Activated CD4-positive, alpha-beta T cell treated with anti-CD3 and anti-CD28 coated beads for 36 hours (primary cell): ENCODE data around the gene AQP3. TPM values are rescaled to one million over a fixed set of nuclear protein-coding genes. Genes with fewer than 3 reads are reported as not detected.
"Not testable (repeated sequence)": the region's sequence is repeated elsewhere in the genome, so short reads cannot be mapped to it uniquely, and the experiment has no call there.

ENCODE experiments used
- ATAC-seq: fragments of 200-7000 bp; cut with Tn5 transposase; one replicate; pipeline ENCODE4 v1.10.0; 2021; ENCODE audit warnings: mild to moderate bottlenecking, moderate library complexity
- CTCF ChIA-PET: fragments of 350-600 bp; sonication (Branson Sonifier 250); formaldehyde crosslinking; loops from one replicate; lab custom pipeline; 2021; ENCODE audit warnings: antibody characterized with exemption; lab: Charles Lee
- POLR2A ChIA-PET: fragments of 350-600 bp; sonication (Branson Sonifier 250); formaldehyde crosslinking; loops from one replicate; lab custom pipeline; 2021; ENCODE audit warnings: antibody characterized with exemption, inconsistent platforms; lab: Charles Lee
- DNase-seq: peaks from one replicate; pipeline ENCODE4 v3.0.0-alpha.2; 2020
- H3K27ac Mint-ChIP-seq: one replicate; pipeline ENCODE4 v1.8.0; 2021; ENCODE audit warnings: mixed read lengths
- H3K27me3 Mint-ChIP-seq: one replicate; pipeline ENCODE4 v1.8.0; 2021; ENCODE audit warnings: mixed read lengths
- H3K36me3 Mint-ChIP-seq: one replicate; pipeline ENCODE4 v1.8.0; 2021; ENCODE audit warnings: low read depth, mixed read lengths
- H3K4me1 Mint-ChIP-seq: one replicate; pipeline ENCODE4 v1.8.0; 2021; ENCODE audit warnings: mixed read lengths
- H3K4me3 Mint-ChIP-seq: one replicate; pipeline ENCODE4 v1.8.0; 2021; ENCODE audit warnings: mild to moderate bottlenecking, moderate library complexity, mixed read lengths
- H3K9me3 Mint-ChIP-seq: one replicate; pipeline ENCODE4 v1.8.0; 2021; ENCODE audit warnings: low read depth, mixed read lengths
- intact Hi-C, 2 experiments: fragments of 100-400 bp; cut with DNase I in 1 of 2; cut with micrococcal nuclease in 1 of 2; formaldehyde crosslinking; loops; one replicate each; pipeline versions ENCODE4 v1.14.2 to v1.15.1; 2022 to 2024; cut with DNase I, micrococcal nuclease
- total RNA-seq, 2 experiments: library from RNA; stranded (reverse); gene quantifications; one replicate each; pipeline ENCODE4 v1.2.3, GENCODE V29; 2021

AQP3 gene
- total RNA-seq, 2 experiments from 2014 or later = 8.5 to 11.3 TPM

DNA sequence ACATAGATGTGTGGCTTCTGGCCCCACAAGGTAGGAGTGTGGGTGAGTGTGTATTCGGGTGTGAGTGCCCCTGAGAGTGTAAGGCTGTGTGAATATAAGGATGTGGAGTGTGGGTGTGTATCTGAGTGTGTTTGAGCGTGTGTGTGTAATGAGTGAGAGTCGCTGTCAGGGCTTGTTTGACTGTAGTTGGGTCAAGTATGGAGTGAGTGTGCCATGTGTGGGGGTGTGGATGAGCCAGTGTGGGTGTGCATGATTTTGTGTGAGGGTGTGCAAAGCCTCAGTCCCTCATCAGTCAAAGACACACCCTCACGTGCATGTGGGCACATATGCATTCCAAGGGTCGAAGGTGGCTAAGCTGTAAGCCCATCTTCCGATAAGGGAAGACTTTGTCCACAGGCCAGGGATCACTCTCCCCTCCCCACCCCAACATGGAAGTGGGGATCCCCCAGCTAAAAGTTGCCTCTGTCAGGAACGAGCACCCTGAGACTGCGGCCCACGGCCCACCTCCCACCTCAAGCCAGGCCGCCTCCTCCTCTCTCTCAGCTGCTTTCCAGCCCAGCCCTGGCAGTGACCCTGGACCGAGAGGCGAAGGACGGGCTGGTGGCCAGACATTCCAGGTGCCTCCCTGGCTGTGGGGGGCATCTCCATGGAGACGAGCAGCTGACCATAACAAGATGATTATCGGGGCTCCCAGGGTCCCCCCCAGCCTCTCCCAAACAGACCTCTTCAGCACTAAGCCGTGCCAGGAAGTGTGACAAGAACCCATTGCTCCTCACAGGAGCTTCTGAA lies 12.9 kb downstream of the AQP3 start:
- no peak for ATAC-seq
- no peak for DNase-seq
- no peak overlapping the region for H3K27ac Mint-ChIP-seq
- CTCF ChIA-PET = interaction anchor here (1.0 to 5.4 kb wide), 7 partner anchors 12 to 175 kb away, joined by 3 to 34 read pairs (median 3); partner anchors contain the start of genes AQP3 and NOL6
- POLR2A ChIA-PET = interaction anchor here (0.7 kb wide), 1 partner anchor 146 kb away, joined by 3 read pairs; no protein-coding TSS in a partner anchor
- intact Hi-C loops = no loop called here
- no peaks in the 10 kb centered on the region for H3K36me3 Mint-ChIP-seq
- H3K4me1 Mint-ChIP-seq = peaks cover 12% of the 10 kb centered on the region
- H3K27me3 Mint-ChIP-seq = no peaks in the 10 kb centered on the region
- H3K4me3 Mint-ChIP-seq = no peak overlapping the region
- H3K9me3 Mint-ChIP-seq = no peaks in the 10 kb centered on the region

DNA sequence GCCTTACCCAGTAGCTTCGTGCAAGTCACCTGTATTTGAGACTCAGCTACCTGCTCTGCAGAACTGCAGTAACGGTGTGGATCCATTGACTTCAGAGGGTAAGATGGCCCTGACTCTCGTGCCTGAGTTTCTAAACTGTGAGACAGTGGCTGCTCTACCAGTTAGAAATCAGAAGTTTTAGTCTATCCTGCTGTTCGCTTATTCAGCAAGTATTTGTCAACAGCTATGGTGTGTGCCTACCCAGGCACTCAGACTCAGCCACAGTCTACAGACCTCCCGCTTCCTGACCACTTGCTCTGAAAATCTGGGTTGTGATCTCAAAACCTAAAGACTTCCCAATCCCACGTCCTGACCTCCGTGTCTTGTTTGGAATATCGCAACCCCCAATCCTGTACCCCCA lies 13.5 kb downstream of the AQP3 start:
- H3K27me3 Mint-ChIP-seq = no peaks in the 10 kb centered on the region
- DNase-seq (no peak), ATAC-seq (no peak)
- no peaks in the 10 kb centered on the region for H3K9me3 Mint-ChIP-seq
- H3K4me1 Mint-ChIP-seq = peaks cover 12% of the 10 kb centered on the region
- intact Hi-C loops = no loop called here
- CTCF ChIA-PET = interaction anchor here (0.8 to 5.4 kb wide), 4 partner anchors 18 to 40 kb away, joined by 3 to 34 read pairs (median 6); partner anchors contain the start of gene NOL6
- no peak overlapping the region for H3K27ac Mint-ChIP-seq
- H3K36me3 Mint-ChIP-seq = no peaks in the 10 kb centered on the region
- H3K4me3 Mint-ChIP-seq = no peak overlapping the region
- POLR2A ChIA-PET = no interaction called here

DNA sequence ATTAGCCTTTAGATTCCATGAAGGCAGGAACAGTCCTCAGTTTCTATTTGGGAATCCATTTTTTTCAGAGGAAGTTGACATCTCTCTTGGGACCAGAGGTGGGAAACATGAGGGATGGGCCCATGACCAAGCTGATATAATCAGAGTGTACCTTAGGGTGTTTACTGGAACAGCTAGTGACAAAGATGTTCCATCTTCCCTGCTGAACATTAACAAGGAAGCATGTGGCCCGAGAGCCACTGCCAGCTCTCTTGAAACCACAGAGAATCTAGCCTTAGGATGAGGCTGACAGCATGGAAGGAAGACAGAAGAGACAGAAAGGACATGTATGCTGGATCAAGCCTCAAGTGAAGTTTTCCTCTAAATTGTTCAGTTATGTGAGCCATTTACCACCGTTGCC lies 16.0 kb downstream of the AQP3 start:
- Mint-ChIP-seq H3K27ac (peak overlapping the region; percentile 26), H3K4me1 (peaks cover 9% of the 10 kb centered on the region), H3K36me3 (no peaks in the 10 kb centered on the region), H3K27me3 (no peaks in the 10 kb centered on the region), H3K9me3 (no peaks in the 10 kb centered on the region), H3K4me3 (no peak overlapping the region)
- no peak for DNase-seq
- intact Hi-C loops = no loop called here
- POLR2A ChIA-PET = no interaction called here
- ATAC-seq = no peak
- CTCF ChIA-PET = interaction anchor here (0.8 to 5.4 kb wide), 3 partner anchors 16 to 36 kb away, joined by 3 to 34 read pairs (median 5); no protein-coding TSS in a partner anchor

DNA sequence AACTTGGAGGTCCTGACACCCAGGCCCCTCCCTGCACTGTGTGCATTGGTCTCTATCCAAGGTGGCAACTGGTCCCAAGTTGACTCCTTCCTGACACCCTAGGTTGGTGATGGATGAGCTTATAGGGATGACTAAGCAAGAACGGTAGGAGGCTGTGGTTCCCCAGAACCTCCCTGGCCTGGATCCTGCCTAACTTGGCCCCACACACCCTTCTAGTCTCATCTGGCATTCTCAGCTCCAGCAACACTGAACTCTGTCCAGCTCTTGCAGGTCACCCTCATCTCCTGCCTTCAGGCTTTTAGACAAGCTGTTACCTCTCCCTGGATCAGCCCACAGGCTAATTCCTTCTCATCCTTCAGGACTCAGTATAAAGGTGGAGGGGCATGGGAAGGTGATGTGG lies 16.5 kb downstream of the AQP3 start:
- H3K27ac Mint-ChIP-seq = no peak overlapping the region
- H3K9me3 Mint-ChIP-seq = no peaks in the 10 kb centered on the region
- ATAC-seq (peak; percentile 47), DNase-seq (no peak)
- no peaks in the 10 kb centered on the region for H3K27me3 Mint-ChIP-seq
- ChIA-PET POLR2A (no interaction called here), CTCF (interaction anchor here (0.8 to 5.4 kb wide), 4 partner anchors 16 to 37 kb away, joined by 3 to 34 read pairs (median 4); no protein-coding TSS in a partner anchor)
- peaks cover 9% of the 10 kb centered on the region for H3K4me1 Mint-ChIP-seq
- H3K4me3 Mint-ChIP-seq = no peak overlapping the region
- intact Hi-C loops = no loop called here
- H3K36me3 Mint-ChIP-seq = no peaks in the 10 kb centered on the region

DNA sequence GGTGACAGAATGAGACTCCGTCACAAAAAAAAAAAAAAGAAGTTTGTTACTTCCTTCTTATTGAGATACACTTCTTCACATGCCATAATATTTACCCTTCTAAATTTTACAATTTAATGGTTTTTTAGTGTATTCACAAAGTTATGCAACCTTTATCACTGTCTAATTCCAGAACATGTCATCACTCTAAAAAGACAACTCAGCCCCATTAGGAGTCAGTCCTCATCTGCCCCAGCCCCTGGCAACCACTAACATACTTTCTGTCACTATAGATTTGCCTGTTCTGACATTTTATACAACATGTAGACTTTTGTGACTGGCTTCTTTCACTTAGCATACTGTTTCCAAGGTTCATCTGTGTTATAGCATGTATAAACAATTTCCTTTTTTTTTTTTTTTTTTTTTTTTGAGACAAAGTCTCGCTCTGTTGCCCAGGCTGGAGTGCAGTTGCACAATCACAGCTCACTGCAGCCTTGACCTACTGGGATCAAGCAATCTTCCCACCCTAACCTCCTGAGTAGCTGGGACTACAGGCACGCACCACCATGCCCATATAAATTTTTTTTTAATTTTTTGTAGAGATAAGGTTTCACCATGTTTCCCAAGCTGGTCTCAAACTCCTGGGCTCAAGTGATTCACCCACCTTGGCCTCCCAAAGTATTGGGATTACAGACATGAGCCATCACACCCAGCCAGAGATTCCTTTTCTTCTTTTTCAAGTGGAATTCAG lies 18.0 kb downstream of the AQP3 start:
- no peaks in the 10 kb centered on the region for H3K36me3 Mint-ChIP-seq
- no peak overlapping the region for H3K27ac Mint-ChIP-seq
- no peak for DNase-seq
- no peaks in the 10 kb centered on the region for H3K27me3 Mint-ChIP-seq
- intact Hi-C loops = no loop called here
- CTCF ChIA-PET = interaction anchor here (1.2 kb wide), 1 partner anchor 15 kb away, joined by 7 read pairs; no protein-coding TSS in a partner anchor
- ATAC-seq = no peak
- H3K4me1 Mint-ChIP-seq = peaks cover 9% of the 10 kb centered on the region
- H3K9me3 Mint-ChIP-seq = no peaks in the 10 kb centered on the region
- no peak overlapping the region for H3K4me3 Mint-ChIP-seq
- POLR2A ChIA-PET = no interaction called here

DNA sequence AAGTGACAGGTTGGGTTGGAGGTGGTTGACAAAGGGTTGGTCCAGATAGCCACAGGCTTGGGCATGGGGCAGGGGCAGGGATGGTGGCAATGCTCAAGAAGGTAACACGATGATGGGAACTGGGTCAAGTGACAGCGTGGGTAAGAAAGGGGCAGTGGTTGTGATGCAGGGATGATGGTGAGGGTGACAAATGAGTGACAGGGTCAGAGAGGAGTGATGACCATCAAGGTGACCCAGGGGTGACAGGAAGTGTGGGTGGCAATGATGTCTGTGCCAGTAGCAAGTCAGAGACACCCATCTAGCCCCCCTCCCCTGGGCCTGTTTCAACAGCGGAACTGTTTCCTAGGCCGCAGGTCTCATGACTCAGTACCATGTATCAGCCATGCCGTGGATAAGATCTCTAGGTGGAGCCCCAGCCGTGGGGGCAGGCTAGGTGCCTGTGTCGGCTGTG lies 20.5 kb downstream of the AQP3 start:
- ATAC-seq = peak; percentile 64
- ChIA-PET POLR2A (no interaction called here), CTCF (no interaction called here)
- Mint-ChIP-seq H3K36me3 (no peaks in the 10 kb centered on the region), H3K27ac (no peak overlapping the region), H3K4me1 (peaks cover 7% of the 10 kb centered on the region), H3K9me3 (no peaks in the 10 kb centered on the region), H3K27me3 (no peaks in the 10 kb centered on the region), H3K4me3 (no peak overlapping the region)
- peak; percentile 22 for DNase-seq
- intact Hi-C loops = no loop called here

DNA sequence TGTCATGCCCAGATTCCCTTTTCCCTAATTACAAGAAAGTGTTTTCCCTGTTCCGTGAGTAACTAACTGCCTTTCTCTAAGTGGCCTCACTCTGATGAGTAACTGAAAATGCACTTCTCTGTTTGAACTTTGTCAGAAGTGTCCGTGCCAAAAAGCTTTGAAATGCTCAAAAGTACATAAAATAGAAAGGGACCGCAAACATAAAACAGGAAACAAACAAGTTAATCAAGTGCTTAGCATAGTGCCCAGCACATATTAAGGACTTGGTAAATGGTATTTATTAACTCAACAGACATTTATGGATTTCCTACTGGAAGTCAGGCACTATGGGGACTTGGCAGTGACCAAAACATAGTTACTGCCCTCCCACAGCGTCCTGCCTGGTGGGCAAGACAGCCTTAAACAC lies 22.3 kb downstream of the AQP3 start:
- intact Hi-C loops = no loop called here
- Mint-ChIP-seq H3K4me1 (no peaks in the 10 kb centered on the region), H3K36me3 (no peaks in the 10 kb centered on the region), H3K27me3 (no peaks in the 10 kb centered on the region), H3K9me3 (no peaks in the 10 kb centered on the region), H3K4me3 (no peak overlapping the region), H3K27ac (no peak overlapping the region)
- POLR2A ChIA-PET = no interaction called here
- no peak for DNase-seq
- CTCF ChIA-PET = no interaction called here
- no peak for ATAC-seq

DNA sequence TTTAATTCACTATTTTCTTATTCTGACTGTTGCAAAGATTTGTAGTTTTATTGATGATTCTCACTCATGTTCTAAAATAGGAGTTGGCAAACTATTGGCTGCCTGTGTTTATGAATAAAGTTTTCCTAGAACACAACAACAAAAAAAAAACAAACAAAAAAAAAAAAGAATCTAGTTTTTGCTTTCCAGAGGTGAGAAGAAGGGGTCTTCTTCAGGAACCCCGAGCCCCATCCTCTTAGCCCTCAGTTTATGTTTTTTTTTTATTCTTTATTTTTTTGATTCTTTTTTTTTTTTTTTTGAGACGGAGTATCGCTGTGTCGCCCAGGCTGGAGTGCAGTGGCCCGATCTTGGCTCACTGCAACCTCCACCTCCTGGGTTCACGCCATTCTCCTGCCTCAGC lies 22.9 kb downstream of the AQP3 start:
- H3K4me3 Mint-ChIP-seq, H3K27ac Mint-ChIP-seq, ATAC-seq, H3K9me3 Mint-ChIP-seq, DNase-seq, H3K4me1 Mint-ChIP-seq, CTCF ChIA-PET, H3K27me3 Mint-ChIP-seq, H3K36me3 Mint-ChIP-seq, intact Hi-C loops, POLR2A ChIA-PET: not testable (repeated sequence)

DNA sequence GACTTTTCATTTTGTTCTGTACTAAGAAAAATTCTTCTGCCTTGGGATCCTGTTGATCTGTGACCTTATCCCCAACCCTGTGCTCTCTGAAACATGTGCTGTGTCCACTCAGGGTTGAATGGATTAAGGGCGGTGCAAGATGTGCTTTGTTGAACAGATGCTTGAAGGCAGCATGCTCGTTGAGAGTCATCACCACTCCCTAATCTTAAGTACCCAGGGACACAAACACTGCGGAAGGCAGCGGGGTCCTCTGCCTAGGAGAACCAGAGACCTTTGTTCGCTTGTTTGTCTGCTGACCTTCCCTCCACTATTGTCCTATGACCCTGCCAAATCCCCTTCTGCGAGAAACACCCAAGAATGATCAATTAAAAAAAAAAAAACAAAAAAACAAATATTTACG lies 23.4 kb downstream of the AQP3 start:
- intact Hi-C loops, DNase-seq, POLR2A ChIA-PET, H3K27me3 Mint-ChIP-seq, H3K36me3 Mint-ChIP-seq, ATAC-seq, CTCF ChIA-PET, H3K4me3 Mint-ChIP-seq, H3K4me1 Mint-ChIP-seq, H3K27ac Mint-ChIP-seq, H3K9me3 Mint-ChIP-seq: not testable (repeated sequence)

DNA sequence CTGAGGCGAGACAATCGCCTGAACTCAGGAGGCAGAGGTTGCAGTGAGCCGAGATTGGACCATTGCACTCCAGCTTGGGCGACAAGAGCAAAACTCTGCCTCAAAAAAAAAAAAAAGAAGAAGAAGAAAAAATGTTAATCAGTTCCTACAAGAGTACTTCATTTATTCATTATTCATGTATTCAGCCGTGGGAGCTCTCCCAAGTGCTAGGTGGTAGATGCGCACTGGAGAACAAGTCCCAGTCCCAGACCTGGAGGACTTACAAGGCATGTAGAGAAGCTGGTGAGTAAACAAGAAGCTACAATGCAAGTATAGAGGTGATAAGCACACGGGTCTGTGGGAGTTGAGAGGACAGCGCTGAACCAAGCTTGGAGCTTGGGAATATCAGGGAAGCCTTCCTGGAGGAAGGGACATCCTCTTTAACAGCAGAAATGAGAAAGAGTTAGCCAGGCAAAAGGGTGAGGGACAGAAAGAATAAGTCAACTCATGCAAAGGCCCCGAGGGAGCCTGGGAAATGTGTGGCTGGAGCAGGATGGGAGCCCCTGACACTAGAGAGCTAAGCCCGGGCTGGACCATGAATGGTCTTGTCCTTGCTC lies 27.6 kb downstream of the AQP3 start:
- H3K27me3 Mint-ChIP-seq = no peaks in the 10 kb centered on the region
- peaks cover 32% of the 10 kb centered on the region for H3K4me1 Mint-ChIP-seq
- CTCF ChIA-PET = interaction anchor here (0.6 to 1.4 kb wide), 6 partner anchors 13 to 82 kb away, joined by 3 to 5 read pairs (median 3); no protein-coding TSS in a partner anchor
- intact Hi-C loops = loop anchor here (5.0 kb wide), 2 partner anchors 133 to 343 kb away; partner anchors contain the start of gene SMU1 (in 1 of the 2)
- POLR2A ChIA-PET = interaction anchor here (0.7 kb wide), 1 partner anchor 41 kb away, joined by 3 read pairs; no protein-coding TSS in a partner anchor
- H3K9me3 Mint-ChIP-seq = no peaks in the 10 kb centered on the region
- no peak for ATAC-seq
- no peak for DNase-seq
- H3K4me3 Mint-ChIP-seq = no peak overlapping the region
- H3K27ac Mint-ChIP-seq = no peak overlapping the region
- no peaks in the 10 kb centered on the region for H3K36me3 Mint-ChIP-seq

DNA sequence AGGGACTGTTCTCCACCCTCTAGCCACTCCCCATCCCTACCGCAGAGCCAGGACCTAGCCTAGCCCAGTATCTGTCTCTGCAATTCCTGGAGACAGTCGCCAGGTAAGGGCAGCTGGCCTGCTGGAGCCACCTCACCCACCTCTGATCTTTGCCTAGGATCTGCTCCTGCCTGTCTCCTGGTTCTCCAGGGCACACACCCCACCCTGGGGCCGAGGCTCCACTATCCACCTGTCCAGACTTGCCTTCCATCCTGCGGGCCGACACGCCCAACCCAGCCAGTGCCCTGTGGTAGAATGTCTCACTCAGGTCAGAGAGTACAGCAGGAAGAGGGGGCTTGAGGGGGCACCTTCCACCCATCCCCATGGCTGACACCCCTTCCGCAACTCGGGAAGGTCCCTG lies 29.3 kb downstream of the AQP3 start:
- Mint-ChIP-seq H3K4me1 (peaks cover 41% of the 10 kb centered on the region), H3K4me3 (no peak overlapping the region), H3K27ac (no peak overlapping the region), H3K36me3 (no peaks in the 10 kb centered on the region), H3K9me3 (no peaks in the 10 kb centered on the region), H3K27me3 (no peaks in the 10 kb centered on the region)
- CTCF ChIA-PET = interaction anchor here (1.2 to 1.4 kb wide), 2 partner anchors 35 to 48 kb away, joined by 3 to 4 read pairs; no protein-coding TSS in a partner anchor
- intact Hi-C loops = loop anchor here (5.0 kb wide), 2 partner anchors 131 to 341 kb away; partner anchors contain the start of gene SMU1 (in 1 of the 2)
- POLR2A ChIA-PET = no interaction called here
- ATAC-seq (no peak), DNase-seq (no peak)
